HCT116 (cell line): Measurements from ENCODE around the gene ADAMTS9. TPM values are rescaled to one million over a fixed set of nuclear protein-coding genes. Genes with fewer than 3 reads are reported as not detected.

Experiments
- ATAC-seq: fragments of 200-7000 bp; cut with Tn5 transposase; 2 replicates; pipeline ENCODE4 v1.9.1; 2020; ENCODE audit warnings: mild to moderate bottlenecking, moderate library complexity
- BruUV-seq: library from RNA; stranded (reverse); fragments of 400-500 nt; replicated peaks from 2 replicates; lab custom pipeline; 2021; lab: Mats Ljungman, UMichigan
- CTCF ChIA-PET: fragments of 300-600 bp; sonication (Branson Sonifier 250); formaldehyde crosslinking; loops from one replicate; lab custom pipeline; 2021; ENCODE audit warnings: antibody characterized with exemption; lab: Charles Lee
- POLR2A ChIA-PET: fragments of 300-600, 350-600 bp; sonication (Branson Sonifier 250); formaldehyde crosslinking; loops from one replicate; lab custom pipeline; 2021; ENCODE audit warnings: antibody characterized with exemption; lab: Charles Lee
- RAD21 ChIA-PET, 2 experiments: fragments of 300-600 bp; sonication (Branson Sonifier 250); formaldehyde crosslinking; loops; one replicate each; lab custom pipeline; 2023; ENCODE audit warnings: low total read pairs in 2 of 2; ENCODE audit not compliant: uncharacterized antibody in 2 of 2, unreplicated experiment in 2 of 2, low non-redundant PET in 1 of 2; lab: Charles Lee
- DNase-seq: peaks from one replicate; pipeline ENCODE4 v3.0.0-alpha.2; 2010; ENCODE audit warnings: low read depth, low spot score
- H2AFZ ChIP-seq: fragments of 200-600 bp; shearing (Covaris generic), sonication (generic); 2 replicates; pipeline ENCODE4 v1.6.1; 2017; ENCODE audit warnings: low read depth, mixed run types, mixed read lengths, antibody characterized with exemption, low read length; ENCODE audit not compliant: poor library complexity, severe bottlenecking
- H3K27ac ChIP-seq: 2 replicates; pipeline ENCODE4 v1.5.1; 2012; ENCODE audit warnings: low read depth, low read length
- H3K27me3 ChIP-seq: fragments of 200-600 bp; sonication (generic); 2 replicates; pipeline ENCODE4 v1.6.1; 2016; ENCODE audit warnings: mixed run types, low read length, mixed read lengths; ENCODE audit not compliant: insufficient read depth
- H3K36me3 ChIP-seq, 2 experiments: fragments of 200-500 bp in 1 of 2; fragments of 200-600 bp in 1 of 2; sonication (Bioruptor generic) in 1 of 2; sonication (generic) in 1 of 2; 2 replicates each; pipeline versions ENCODE4 v1.5.1 to v1.6.1; 2014 to 2016; ENCODE audit warnings: low read length in 2 of 2, inconsistent platforms in 1 of 2, mixed read lengths in 1 of 2, mixed run types in 1 of 2; ENCODE audit not compliant: insufficient read depth in 2 of 2, control insufficient read depth in 1 of 2
- H3K4me1 ChIP-seq, 2 experiments: fragments of 200-600 bp in 1 of 2; sonication (generic) in 1 of 2; 2 replicates each; pipeline versions ENCODE4 v1.5.1 to v1.6.1; 2012 to 2017; ENCODE audit warnings: low read length in 2 of 2, inconsistent platforms in 1 of 2, mild to moderate bottlenecking in 1 of 2, mixed read lengths in 1 of 2, mixed run types in 1 of 2, moderate library complexity in 1 of 2; ENCODE audit not compliant: insufficient read depth in 2 of 2, control insufficient read depth in 1 of 2
- H3K4me2 ChIP-seq: fragments of 200-600 bp; sonication (generic); 2 replicates; pipeline ENCODE4 v1.6.1; 2017; ENCODE audit warnings: mixed run types, low read length, mixed read lengths
- H3K4me3 ChIP-seq, 2 experiments: fragments of 200-600 bp in 1 of 2; sonication (generic) in 1 of 2; replicated peaks in 1 of 2; 2 replicates each; pipeline ENCODE4 v1.5.1; 2011 to 2016; ENCODE audit warnings: low read length in 2 of 2, control low read depth in 1 of 2, low read depth in 1 of 2, mild to moderate bottlenecking in 1 of 2, mixed read lengths in 1 of 2, mixed run types in 1 of 2
- H3K79me2 ChIP-seq: fragments of 200-600 bp; sonication (generic); 2 replicates; pipeline ENCODE4 v1.6.1; 2017; ENCODE audit warnings: mild to moderate bottlenecking, mixed run types, low read length, moderate library complexity, mixed read lengths; ENCODE audit not compliant: insufficient read depth
- H3K9ac ChIP-seq: fragments of 200-600 bp; sonication (generic); 2 replicates; pipeline ENCODE4 v1.6.1; 2016; ENCODE audit warnings: low read length, mixed read lengths
- H3K9me2 ChIP-seq: fragments of 200-600 bp; sonication (generic), shearing (Covaris generic); 2 replicates; pipeline ENCODE4 v1.6.1; 2017; ENCODE audit warnings: mixed run types, mild to moderate bottlenecking, moderate library complexity; ENCODE audit not compliant: insufficient read depth
- H3K9me3 ChIP-seq, 2 experiments: fragments of 200-500 bp in 1 of 2; fragments of 200-600 bp in 1 of 2; sonication (Bioruptor generic) in 1 of 2; sonication (generic) in 1 of 2; 2 replicates each; pipeline ENCODE4 v1.6.1; 2014 to 2017; ENCODE audit warnings: low read length in 2 of 2, mixed read lengths in 2 of 2, inconsistent platforms in 1 of 2, low read depth in 1 of 2, mild to moderate bottlenecking in 1 of 2, mixed run types in 1 of 2, moderate library complexity in 1 of 2; ENCODE audit not compliant: control insufficient read depth in 1 of 2, insufficient read depth in 1 of 2
- H4K20me1 ChIP-seq: fragments of 200-600 bp; sonication (generic), shearing (Covaris generic); 2 replicates; pipeline ENCODE4 v1.6.1; 2017; ENCODE audit warnings: mixed run types, mild to moderate bottlenecking, moderate library complexity; ENCODE audit not compliant: insufficient read depth
- CEBPB ChIP-seq: IDR thresholded peaks from 2 replicates; pipeline ENCODE4 v1.6.1; 2012; ENCODE audit warnings: low read depth
- EGR1 ChIP-seq: IDR thresholded peaks from 2 replicates; pipeline ENCODE4 v1.6.1; 2012; ENCODE audit warnings: low read depth
- ELF1 ChIP-seq: IDR thresholded peaks from 2 replicates; pipeline ENCODE4 v1.6.1; 2012; ENCODE audit warnings: low read depth, borderline replicate concordance
- EZH2 ChIP-seq: fragments of 200-600 bp; sonication (generic); IDR thresholded peaks from 2 replicates; pipeline ENCODE4 v1.6.1; 2017; ENCODE audit warnings: antibody characterized with exemption, mixed run types
- EZH2phosphoT487 ChIP-seq: fragments of 200-600 bp; IDR thresholded peaks from 2 replicates; pipeline ENCODE4 v1.6.1; 2018; ENCODE audit warnings: antibody characterized with exemption, borderline replicate concordance
- FOSL1 ChIP-seq: IDR thresholded peaks from 2 replicates; pipeline ENCODE4 v1.6.1; 2012; ENCODE audit warnings: low read depth
- RAD21 ChIP-seq: IDR thresholded peaks from 2 replicates; pipeline ENCODE4 v1.6.1; 2012; ENCODE audit warnings: low read depth, mild to moderate bottlenecking
- SIN3A ChIP-seq: IDR thresholded peaks from 2 replicates; pipeline ENCODE4 v1.6.1; 2012; ENCODE audit warnings: low read depth
- SP1 ChIP-seq: IDR thresholded peaks from 2 replicates; pipeline ENCODE4 v1.6.1; 2012; ENCODE audit warnings: low read depth
- TCF7L2 ChIP-seq: IDR thresholded peaks from 2 replicates; pipeline ENCODE4 v1.7.0; 2011; ENCODE audit warnings: borderline replicate concordance, inconsistent platforms; ENCODE audit not compliant: insufficient read depth, insufficient read length; ENCODE audit errors: extremely low read depth
- YY1 ChIP-seq: IDR thresholded peaks from 2 replicates; pipeline ENCODE4 v1.6.1; 2011; ENCODE audit warnings: low read length, low read depth, moderate library complexity, mild to moderate bottlenecking; ENCODE audit not compliant: insufficient replicate concordance; ENCODE audit errors: extremely low read depth
- ZFX ChIP-seq: fragments of 450-650 bp; IDR thresholded peaks from 2 replicates; pipeline ENCODE4 v1.6.1; 2017
- ZNF274 ChIP-seq: fragments of 200-500 bp; sonication (Bioruptor generic); IDR thresholded peaks from 2 replicates; pipeline ENCODE4 v1.6.1; 2014; ENCODE audit warnings: mild to moderate bottlenecking, low read depth, low read length, inconsistent platforms
- intact Hi-C: fragments of 100-400 bp; cut with micrococcal nuclease; formaldehyde crosslinking; loops from 2 replicates; pipeline ENCODE4 v1.10.0; 2022
- total RNA-seq: library from RNA; stranded (reverse); gene quantifications from one replicate; pipeline ENCODE4 v1.2.1, GENCODE V29; 2021; ENCODE audit not compliant: unreplicated experiment
- TF ChIP-seq, protein P1 (sequence below): IDR thresholded peaks from 2 replicates; pipeline ENCODE4 v1.6.1; 2012; ENCODE audit warnings: low read depth
- TF ChIP-seq, protein P2 (sequence below), 3 experiments: fragments of 200-600 bp in 1 of 3; sonication (generic) in 1 of 3; IDR thresholded peaks in 2 of 3; conservative IDR thresholded peaks in 1 of 3; 2 replicates each; pipeline ENCODE4 v1.5.1; 2012 to 2017; ENCODE audit warnings: low read depth in 2 of 3, low read length in 2 of 3, antibody characterized with exemption in 1 of 3, borderline replicate concordance in 1 of 3, control low read depth in 1 of 3, mild to moderate bottlenecking in 1 of 3, mixed read lengths in 1 of 3, mixed run types in 1 of 3, moderate library complexity in 1 of 3; ENCODE audit not compliant: insufficient read depth in 1 of 3
- TF ChIP-seq, protein P3 (sequence below): IDR thresholded peaks from 2 replicates; pipeline ENCODE4 v1.6.1; 2012
- TF ChIP-seq, protein P4 (sequence below): IDR thresholded peaks from 2 replicates; pipeline ENCODE4 v1.6.1; 2012

ADAMTS9 gene
- total RNA-seq, 1 experiment from 2014 or later = 0.05 TPM

DNA sequence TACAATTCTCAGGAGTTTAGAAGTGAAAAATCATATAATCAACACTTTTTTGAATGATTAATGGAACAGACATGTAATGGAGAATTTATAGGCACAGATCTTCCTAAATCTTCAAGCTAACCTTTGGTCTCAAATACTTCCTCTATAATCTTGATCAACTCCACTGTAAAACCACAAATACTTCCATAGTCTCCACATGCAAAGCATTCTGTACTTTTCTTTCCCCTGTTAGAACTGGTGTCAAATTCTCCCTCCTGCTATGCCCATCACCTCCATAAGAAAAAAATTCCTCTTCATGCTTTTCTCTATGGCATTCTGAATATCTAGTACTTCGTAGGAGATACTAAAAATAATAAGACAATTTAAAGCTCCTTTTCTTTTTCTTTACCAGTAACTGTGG is 214.3 kb downstream of the ADAMTS9 start (continued):
- TF ChIP-seq, protein P1, sequence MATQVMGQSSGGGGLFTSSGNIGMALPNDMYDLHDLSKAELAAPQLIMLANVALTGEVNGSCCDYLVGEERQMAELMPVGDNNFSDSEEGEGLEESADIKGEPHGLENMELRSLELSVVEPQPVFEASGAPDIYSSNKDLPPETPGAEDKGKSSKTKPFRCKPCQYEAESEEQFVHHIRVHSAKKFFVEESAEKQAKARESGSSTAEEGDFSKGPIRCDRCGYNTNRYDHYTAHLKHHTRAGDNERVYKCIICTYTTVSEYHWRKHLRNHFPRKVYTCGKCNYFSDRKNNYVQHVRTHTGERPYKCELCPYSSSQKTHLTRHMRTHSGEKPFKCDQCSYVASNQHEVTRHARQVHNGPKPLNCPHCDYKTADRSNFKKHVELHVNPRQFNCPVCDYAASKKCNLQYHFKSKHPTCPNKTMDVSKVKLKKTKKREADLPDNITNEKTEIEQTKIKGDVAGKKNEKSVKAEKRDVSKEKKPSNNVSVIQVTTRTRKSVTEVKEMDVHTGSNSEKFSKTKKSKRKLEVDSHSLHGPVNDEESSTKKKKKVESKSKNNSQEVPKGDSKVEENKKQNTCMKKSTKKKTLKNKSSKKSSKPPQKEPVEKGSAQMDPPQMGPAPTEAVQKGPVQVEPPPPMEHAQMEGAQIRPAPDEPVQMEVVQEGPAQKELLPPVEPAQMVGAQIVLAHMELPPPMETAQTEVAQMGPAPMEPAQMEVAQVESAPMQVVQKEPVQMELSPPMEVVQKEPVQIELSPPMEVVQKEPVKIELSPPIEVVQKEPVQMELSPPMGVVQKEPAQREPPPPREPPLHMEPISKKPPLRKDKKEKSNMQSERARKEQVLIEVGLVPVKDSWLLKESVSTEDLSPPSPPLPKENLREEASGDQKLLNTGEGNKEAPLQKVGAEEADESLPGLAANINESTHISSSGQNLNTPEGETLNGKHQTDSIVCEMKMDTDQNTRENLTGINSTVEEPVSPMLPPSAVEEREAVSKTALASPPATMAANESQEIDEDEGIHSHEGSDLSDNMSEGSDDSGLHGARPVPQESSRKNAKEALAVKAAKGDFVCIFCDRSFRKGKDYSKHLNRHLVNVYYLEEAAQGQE = no peak
- TF ChIP-seq, protein P2, sequence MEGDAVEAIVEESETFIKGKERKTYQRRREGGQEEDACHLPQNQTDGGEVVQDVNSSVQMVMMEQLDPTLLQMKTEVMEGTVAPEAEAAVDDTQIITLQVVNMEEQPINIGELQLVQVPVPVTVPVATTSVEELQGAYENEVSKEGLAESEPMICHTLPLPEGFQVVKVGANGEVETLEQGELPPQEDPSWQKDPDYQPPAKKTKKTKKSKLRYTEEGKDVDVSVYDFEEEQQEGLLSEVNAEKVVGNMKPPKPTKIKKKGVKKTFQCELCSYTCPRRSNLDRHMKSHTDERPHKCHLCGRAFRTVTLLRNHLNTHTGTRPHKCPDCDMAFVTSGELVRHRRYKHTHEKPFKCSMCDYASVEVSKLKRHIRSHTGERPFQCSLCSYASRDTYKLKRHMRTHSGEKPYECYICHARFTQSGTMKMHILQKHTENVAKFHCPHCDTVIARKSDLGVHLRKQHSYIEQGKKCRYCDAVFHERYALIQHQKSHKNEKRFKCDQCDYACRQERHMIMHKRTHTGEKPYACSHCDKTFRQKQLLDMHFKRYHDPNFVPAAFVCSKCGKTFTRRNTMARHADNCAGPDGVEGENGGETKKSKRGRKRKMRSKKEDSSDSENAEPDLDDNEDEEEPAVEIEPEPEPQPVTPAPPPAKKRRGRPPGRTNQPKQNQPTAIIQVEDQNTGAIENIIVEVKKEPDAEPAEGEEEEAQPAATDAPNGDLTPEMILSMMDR (IDR thresholded peaks at IDR 0.05 in 2 of 3, conservative IDR thresholded peaks at IDR 0.05 in 1 of 3; ENCODE audit: borderline replicate concordance in 1 of 3, insufficient read depth in 1 of 3, low read depth in 2 of 3, low read length in 2 of 3) = no peak
- no peak for TF ChIP-seq EGR1
- TF ChIP-seq ELF1 = no peak
- no peak for TF ChIP-seq ZNF274
- TF ChIP-seq YY1 = no peak
- no peak for TF ChIP-seq TCF7L2
- TF ChIP-seq FOSL1 = no peak

DNA sequence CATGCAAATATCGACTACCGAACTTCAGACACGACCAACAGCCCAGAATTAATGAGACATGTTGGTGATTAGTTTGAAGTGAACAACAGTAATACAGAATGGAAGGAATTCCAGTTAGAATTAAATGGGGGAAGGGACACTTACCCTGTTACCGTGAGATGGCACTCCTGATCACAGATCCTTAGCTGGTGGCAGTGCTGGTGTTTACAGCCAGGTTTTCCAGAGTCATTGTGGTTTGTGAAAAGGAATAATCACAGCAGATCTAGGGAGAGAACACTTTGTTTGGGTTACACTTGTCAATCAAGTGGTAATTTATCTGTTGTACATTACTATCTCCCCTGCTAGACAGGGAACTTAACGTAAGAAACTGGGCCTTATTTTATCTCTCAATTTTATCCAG is 217.4 kb downstream of the ADAMTS9 start:
- no TSS peak for BruUV-seq
- H2AFZ ChIP-seq = no peak overlapping the region
- TF ChIP-seq EZH2 = no peak
- no peak for TF ChIP-seq ZFX
- TF ChIP-seq CEBPB = no peak
- TF ChIP-seq RAD21 = no peak
- TF ChIP-seq, protein P1 = no peak
- no peak for TF ChIP-seq EZH2phosphoT487
- TF ChIP-seq FOSL1 = no peak
- TF ChIP-seq SP1 = no peak
- TF ChIP-seq, protein P3, sequence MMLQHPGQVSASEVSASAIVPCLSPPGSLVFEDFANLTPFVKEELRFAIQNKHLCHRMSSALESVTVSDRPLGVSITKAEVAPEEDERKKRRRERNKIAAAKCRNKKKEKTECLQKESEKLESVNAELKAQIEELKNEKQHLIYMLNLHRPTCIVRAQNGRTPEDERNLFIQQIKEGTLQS = no peak
- TF ChIP-seq SIN3A = no peak
- no peak for TF ChIP-seq EGR1
- TF ChIP-seq, protein P4, sequence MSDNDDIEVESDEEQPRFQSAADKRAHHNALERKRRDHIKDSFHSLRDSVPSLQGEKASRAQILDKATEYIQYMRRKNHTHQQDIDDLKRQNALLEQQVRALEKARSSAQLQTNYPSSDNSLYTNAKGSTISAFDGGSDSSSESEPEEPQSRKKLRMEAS = no peak
- TF ChIP-seq, all 23 proteins: peak for 0
- no peaks in the 10 kb centered on the region for H3K36me3 ChIP-seq
- ChIA-PET POLR2A (no interaction called here), RAD21 (no interaction called here), CTCF (no interaction called here)
- ATAC-seq (no peak), DNase-seq (no peak)
- intact Hi-C loops = no loop called here
- no peaks in the 10 kb centered on the region for H3K4me1 ChIP-seq
- no peak overlapping the region for H3K4me3 ChIP-seq
- H3K9me2 ChIP-seq = no peaks in the 10 kb centered on the region
- no peaks in the 10 kb centered on the region for H3K79me2 ChIP-seq
- H3K4me2 ChIP-seq = no peak overlapping the region
- H3K27me3 ChIP-seq = peaks cover 14% of the 10 kb centered on the region; the same call in 1 of the 2 replicates
- H4K20me1 ChIP-seq = no peaks in the 10 kb centered on the region
- H3K9ac ChIP-seq = no peak overlapping the region
- no peak overlapping the region for H3K27ac ChIP-seq
- no peaks in the 10 kb centered on the region for H3K9me3 ChIP-seq
